Ascending aorta (tissue), 2 donors: ENCODE data around the gene PFN3. TPM values are rescaled to one million over a fixed set of nuclear protein-coding genes. Genes with fewer than 3 reads are reported as not detected.

Source experiments
- DNase-seq, 2 donors: peaks; one replicate each; pipeline ENCODE4 v3.0.0-alpha.2; 2019; ENCODE audit warnings: low spot score in 2 of 2
- H3K27ac ChIP-seq, 2 donors: fragments of 200-600 bp; sonication (generic); one replicate each; pipeline ENCODE4 v1.5.1; 2016 to 2017; ENCODE audit warnings: mild to moderate bottlenecking in 1 of 2
- H3K27me3 ChIP-seq: fragments of 200-600 bp; sonication (generic); one replicate; pipeline ENCODE4 v1.5.1; 2017
- H3K36me3 ChIP-seq, 2 donors: fragments of 200-600 bp; sonication (generic); one replicate each; pipeline ENCODE4 v1.5.1; 2016
- H3K4me1 ChIP-seq, 2 donors: fragments of 200-600 bp; sonication (generic); one replicate each; pipeline ENCODE4 v1.5.1; 2016 to 2017; ENCODE audit warnings: mild to moderate bottlenecking in 1 of 2
- H3K4me3 ChIP-seq, 2 donors: fragments of 200-600 bp; sonication (generic); one replicate each; pipeline ENCODE4 v1.5.1; 2016 to 2017; ENCODE audit warnings: mild to moderate bottlenecking in 1 of 2
- H3K9me3 ChIP-seq, 2 donors: fragments of 200-600 bp; sonication (generic); one replicate each; pipeline ENCODE4 v1.5.1; 2016
- CTCF ChIP-seq, 3 experiments: fragments of 200-600 bp in 2 of 3; fragments of 450-650 bp in 1 of 3; sonication (generic) in 2 of 3; IDR thresholded peaks; one replicate each; pipeline ENCODE4 v1.5.1; 2016 to 2019; ENCODE audit warnings: antibody characterized with exemption in 3 of 3, mild to moderate bottlenecking in 1 of 3, moderate library complexity in 1 of 3
- intact Hi-C: fragments of 100-400 bp; cut with DNase I; formaldehyde crosslinking; loops from one replicate; pipeline ENCODE4 v1.15.1; 2023
- total RNA-seq: library from RNA; depleted of rRNA; stranded (reverse); fragments of >200 nt; gene quantifications from one replicate; pipeline ENCODE4 v1.1.0, GENCODE V29; 2016

The PFN3 gene
- total RNA-seq, 1 donor from 2014 or later, result not detected

- Histone ChIP-seq H3K27me3 (no peaks in the 10 kb centered on the region), H3K4me3 (no peak overlapping the region), H3K9me3 (no peaks in the 10 kb centered on the region), H3K36me3 (no peaks in the 10 kb centered on the region), H3K27ac (no peak overlapping the region), H3K4me1 (no peaks in the 10 kb centered on the region)
- intact Hi-C loops, result loop anchor here (1.0 kb wide), 2 partner anchors 64 to 111 kb away; no protein-coding TSS in a partner anchor
- peak in 1 of 2 donors; percentile 89 for DNase-seq
- TF ChIP-seq CTCF (IDR thresholded peaks at IDR 0.05), result peak; percentile 94 to 95 (median 94)
These were observed 9.8 kb downstream of the PFN3 start for GRCh38 chr5:177390363-177391300.

GRCh38 chr5:177389241-177390169, 11.0 kb downstream of the PFN3 start:
- no peak overlapping the region for H3K27ac ChIP-seq
- H3K4me3 ChIP-seq, result no peak overlapping the region
- DNase-seq, result peak in 1 of 2 donors; percentile 73

GRCh38 chr5:177388521-177389052, 11.9 kb downstream of the PFN3 start:
- no peak for TF ChIP-seq CTCF (IDR thresholded peaks at IDR 0.05)
- DNase-seq, result no peak
- H3K36me3 ChIP-seq, result no peaks in the 10 kb centered on the region
- H3K4me1 ChIP-seq, result no peaks in the 10 kb centered on the region
- H3K27me3 ChIP-seq, result no peaks in the 10 kb centered on the region
- no peak overlapping the region for H3K27ac ChIP-seq
- H3K4me3 ChIP-seq, result no peak overlapping the region
- H3K9me3 ChIP-seq, result no peaks in the 10 kb centered on the region
- intact Hi-C loops, result no loop called here

More at GRCh38 chr5:177389241-177390169, 11.0 kb downstream of the PFN3 start:
- no peak for TF ChIP-seq CTCF (IDR thresholded peaks at IDR 0.05)
- Histone ChIP-seq H3K36me3 (no peaks in the 10 kb centered on the region), H3K4me1 (no peaks in the 10 kb centered on the region), H3K9me3 (no peaks in the 10 kb centered on the region), H3K27me3 (no peaks in the 10 kb centered on the region)
- intact Hi-C loops, result loop anchor here (1.0 kb wide), 2 partner anchors 65 to 112 kb away; no protein-coding TSS in a partner anchor

GRCh38 chr5:177387405-177387804, 13.1 kb downstream of the PFN3 start:
- no peak for DNase-seq
- H3K36me3 ChIP-seq, result no peaks in the 10 kb centered on the region
- intact Hi-C loops, result no loop called here
- H3K4me1 ChIP-seq, result no peaks in the 10 kb centered on the region
- no peak overlapping the region for H3K27ac ChIP-seq
- no peak for TF ChIP-seq CTCF (IDR thresholded peaks at IDR 0.05)
- H3K4me3 ChIP-seq, result no peak overlapping the region
- no peaks in the 10 kb centered on the region for H3K9me3 ChIP-seq
- no peaks in the 10 kb centered on the region for H3K27me3 ChIP-seq

- intact Hi-C loops, result no loop called here
- TF ChIP-seq CTCF (IDR thresholded peaks at IDR 0.05), result no peak
- Histone ChIP-seq H3K27me3 (no peaks in the 10 kb centered on the region), H3K4me1 (no peaks in the 10 kb centered on the region), H3K36me3 (no peaks in the 10 kb centered on the region), H3K4me3 (no peak overlapping the region), H3K9me3 (no peaks in the 10 kb centered on the region), H3K27ac (no peak overlapping the region)
- no peak for DNase-seq
These were observed 13.9 kb downstream of the PFN3 start for GRCh38 chr5:177386542-177386941.
